DMS79 (cell line): ENCODE measurements around the gene TMEM9.
"Not testable (repeated sequence)": the region's sequence is repeated elsewhere in the genome, so short reads cannot be mapped to it uniquely, and the experiment has no call there.

Experiments used
- DNase-seq: peaks from one replicate; lab custom pipeline; 2025; lab: John Stamatoyannopoulos, UW

Gene TMEM9

DNA sequence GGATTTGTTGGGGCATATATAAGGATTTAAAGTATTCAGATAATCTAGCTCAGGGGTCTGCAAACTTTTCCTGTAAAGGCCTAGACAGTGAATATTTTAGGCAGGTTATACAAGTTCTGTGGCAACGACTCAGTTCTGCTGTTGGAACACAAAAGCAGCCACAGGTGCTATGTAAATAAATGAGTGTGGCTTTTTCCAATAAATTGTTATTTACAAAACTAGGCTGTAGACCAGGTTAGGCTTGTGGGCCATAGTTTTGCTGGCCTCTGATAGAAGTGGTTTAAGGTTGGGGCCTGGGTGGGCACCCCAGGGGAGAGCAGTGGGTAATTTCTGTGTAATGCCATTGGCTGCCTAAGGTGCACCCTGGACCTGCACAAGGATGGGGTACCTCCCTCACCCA, 19.5 kb upstream of the TMEM9 start:
- no peak for DNase-seq

DNA sequence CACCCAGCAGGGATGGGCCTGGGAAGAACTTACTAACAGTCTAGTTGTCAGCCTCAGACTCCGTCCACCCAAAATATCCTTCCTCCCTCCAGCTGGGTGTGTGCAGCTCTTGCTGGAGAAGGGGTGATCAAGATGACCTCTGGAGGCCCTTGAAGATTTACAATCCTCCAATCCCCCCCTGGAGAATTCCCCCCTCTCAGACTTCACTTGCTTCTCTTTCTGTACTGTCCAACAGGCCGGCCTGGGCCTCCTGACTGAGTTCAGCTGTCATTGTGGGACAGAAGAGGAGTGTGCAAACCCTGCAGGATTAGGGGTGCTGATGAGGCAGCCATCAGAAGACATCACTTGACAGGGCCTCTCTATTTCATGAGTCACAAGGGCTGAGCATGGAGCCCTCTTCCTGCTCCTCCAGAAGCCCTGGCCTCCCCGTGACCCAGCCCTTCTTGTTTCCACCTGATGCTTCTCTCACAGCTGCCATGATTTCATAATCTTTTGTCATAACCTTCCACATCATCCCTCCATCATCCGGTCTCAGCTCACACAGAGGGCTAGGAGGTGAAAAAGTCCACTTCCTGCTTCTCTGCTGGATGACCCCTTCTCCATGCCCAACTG, 18.8 kb upstream of the TMEM9 start:
- no peak for DNase-seq

DNA sequence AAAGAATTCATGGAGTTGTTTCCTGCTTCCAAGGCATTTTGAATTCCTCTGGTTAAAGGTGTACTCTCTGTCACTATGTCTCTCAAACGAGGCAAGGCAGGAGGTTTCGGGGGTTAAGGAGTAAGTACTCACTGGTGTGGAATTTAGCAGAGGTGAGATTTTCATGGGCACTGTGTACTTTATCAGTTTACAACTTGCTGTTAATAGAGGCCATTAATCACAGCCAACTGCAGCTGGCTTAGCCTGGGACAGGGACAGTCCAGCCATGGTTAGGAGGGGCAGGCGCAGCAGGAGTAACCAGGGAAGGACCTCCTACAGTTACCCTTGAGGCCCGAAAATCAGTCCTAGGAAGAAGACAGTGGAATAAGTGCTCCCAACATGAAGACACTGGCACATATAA, 18.1 kb upstream of the TMEM9 start:
- no peak for DNase-seq

DNA sequence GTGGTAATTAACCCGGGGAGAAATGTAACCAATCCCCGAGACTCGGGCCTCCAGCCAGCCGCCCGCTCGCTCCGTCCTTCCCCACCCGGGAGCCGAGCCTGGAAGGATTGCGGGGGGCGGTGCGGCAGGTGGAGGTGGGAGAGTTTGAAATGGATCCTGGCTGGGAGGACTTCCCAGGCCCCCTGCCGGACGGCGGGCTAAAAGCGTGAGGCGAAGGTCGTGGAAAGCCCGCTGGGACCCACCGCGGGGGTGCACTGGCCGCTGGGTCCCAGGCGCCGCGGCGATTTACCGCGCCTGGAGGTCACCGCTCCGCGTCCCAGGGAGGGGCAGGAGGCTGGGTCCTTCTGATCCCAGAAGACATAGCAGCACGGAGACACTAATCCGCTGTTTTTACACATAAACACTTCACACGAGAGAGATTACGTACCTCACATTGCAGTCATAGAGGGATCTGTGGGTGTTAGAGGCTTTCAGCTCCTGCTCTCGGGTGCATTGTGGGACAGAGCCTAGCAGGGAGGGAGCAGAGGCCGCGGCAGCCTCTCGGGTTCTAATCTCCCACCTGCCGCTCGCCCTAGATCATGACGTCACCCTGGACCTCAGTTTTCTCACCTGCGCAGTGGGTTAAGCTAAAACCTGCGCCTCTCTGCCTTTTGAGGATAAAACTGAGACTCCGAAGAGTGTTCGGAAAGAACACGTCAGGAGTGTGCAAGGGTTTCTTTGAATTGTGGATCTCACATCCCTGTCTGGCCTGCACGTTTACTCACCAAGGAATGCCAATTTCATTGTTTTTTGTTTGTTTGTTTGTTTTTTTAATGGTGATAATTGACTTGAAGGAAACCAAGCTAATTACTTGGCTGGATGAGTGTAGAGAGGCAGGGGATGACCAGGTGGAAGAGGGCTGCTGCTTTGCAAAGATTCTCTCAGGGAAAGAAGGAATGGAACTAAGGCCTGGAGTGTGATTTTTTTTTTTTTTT, 17.1 kb upstream of the TMEM9 start:
- DNase-seq = peak; percentile 29

DNA sequence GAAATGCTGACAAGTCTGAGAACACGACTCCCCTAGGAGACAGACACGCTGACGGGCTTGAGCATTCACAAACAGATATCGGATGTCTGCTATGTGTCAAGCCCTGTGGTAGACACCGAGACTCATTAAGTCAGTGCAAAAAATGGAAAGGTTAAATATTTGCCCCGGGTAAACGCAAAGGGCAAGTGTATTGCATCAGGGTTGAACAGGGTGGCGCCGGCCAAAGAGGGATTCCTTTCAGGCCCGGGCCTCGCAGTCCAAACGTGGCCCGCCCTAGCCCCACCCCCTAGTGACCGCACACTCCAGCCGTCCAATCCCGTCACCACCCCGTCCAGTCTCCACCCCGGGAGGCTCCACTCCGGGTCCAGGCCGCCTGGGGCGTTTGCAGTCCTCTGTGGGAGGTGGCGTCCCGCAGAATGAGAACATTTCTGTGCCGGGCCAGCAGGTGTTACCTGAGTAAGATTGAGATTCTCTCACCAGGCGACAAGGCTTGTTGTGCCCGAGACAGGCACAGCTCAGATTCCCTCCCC, 16.3 kb upstream of the TMEM9 start:
- DNase-seq = peak; percentile 62

DNA sequence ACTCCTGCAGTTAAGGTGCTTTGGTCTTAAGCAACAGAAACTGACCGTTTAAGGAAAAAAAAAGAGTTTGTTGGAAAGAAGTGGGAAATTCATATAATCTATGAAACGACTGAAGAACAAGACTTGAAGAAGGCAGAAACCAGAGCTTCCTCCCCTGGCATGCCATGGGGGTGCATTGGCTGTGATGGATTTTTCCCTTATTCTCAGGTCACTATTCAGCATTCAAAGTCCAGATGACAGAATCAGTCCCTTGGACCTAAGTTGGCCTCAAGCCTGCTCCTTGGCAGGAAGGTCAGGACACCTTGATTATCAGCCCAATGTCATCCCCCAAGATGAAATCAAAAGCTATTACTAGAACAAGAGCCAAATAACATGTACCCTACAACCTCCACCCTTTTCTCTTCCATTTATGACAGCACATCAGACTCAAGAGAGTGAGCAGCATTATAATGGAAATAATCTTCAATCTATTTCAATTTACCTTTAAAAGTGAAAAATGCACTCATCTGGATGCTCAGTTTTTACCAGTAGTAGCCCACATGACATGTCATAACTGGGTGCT, 15.8 kb upstream of the TMEM9 start:
- DNase-seq = no peak

DNA sequence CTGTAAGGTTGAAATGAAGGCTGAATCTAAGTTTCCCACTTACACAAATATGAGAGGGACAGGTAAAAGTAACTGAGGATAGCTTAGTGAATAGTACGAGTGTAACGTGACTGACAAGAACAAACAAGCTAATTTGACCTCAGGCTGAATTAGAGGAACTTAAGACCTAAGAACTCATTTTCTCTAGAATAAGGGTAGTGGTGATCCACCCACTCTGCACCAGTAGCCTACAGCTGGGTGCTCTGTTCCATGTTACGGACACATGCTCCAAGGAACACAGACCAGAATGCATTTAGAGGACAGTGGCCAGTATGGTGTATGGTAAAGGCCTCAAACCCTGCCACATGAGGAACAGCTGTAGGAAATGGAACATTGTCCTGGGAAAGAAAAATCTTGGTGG, 14.9 kb upstream of the TMEM9 start:
- no peak for DNase-seq

DNA sequence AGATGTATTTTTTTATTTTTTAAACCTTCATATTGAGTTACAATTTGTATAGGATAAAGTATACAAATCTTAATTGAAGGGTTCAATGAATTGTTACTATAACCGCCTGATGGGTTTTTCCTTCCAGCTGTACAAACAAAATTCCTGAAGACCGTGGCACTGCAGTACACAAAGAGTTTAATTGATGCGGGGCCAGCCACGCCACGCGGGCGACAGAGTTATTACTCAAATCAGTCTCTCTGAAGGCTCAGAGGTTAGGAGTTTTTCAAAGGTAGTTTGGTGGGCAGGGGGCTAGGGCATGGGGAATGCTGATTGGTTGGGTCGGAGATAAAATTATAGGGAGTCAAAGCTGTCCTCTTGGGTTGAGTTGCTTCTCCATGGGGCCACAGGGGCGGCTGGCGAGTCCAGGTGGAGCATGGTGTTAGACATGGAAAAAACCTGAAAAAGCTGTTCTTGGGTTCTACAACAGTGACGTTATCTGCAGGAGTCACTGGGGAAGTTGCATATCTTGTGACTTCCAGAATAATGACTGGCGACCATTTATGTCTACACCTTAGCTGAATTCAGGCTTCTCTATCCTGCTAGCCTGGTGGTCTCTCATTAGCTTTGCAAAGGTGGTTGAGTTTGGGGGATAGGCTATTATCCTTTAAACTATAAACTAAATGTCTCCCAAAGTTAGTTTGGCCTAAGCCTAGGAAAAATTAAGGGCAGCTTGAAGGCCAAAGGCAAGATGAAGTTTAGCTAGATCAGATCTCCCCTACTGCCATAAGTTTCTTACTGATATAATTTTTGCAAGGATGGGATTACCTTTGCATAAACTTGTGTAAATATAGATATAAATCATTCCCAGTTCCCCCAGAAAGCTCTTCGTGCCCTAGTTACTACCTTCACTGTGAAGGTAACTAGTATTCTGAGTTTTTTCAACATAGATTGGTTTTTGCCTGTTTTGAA, 13.0 kb upstream of the TMEM9 start:
- no peak for DNase-seq

DNA sequence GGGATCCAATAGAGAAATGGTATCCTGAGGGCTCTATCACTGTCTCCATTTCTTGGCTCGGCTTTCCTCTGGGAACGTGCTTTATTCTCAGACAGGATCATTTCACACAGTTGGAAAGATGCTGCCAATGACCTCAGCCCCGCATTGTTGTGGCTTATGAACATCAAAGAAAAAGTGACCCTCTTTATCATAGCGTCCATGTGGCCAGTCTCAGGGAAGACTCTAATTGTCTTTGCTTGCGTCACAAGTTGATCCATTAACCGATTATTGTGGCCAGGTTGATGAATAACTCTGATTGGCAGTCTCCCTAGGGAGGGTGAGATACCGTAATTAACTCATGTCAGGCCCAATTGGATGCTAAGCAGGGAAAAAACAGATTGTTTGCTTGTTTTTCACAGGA, 10.4 kb upstream of the TMEM9 start:
- DNase-seq = no peak

DNA sequence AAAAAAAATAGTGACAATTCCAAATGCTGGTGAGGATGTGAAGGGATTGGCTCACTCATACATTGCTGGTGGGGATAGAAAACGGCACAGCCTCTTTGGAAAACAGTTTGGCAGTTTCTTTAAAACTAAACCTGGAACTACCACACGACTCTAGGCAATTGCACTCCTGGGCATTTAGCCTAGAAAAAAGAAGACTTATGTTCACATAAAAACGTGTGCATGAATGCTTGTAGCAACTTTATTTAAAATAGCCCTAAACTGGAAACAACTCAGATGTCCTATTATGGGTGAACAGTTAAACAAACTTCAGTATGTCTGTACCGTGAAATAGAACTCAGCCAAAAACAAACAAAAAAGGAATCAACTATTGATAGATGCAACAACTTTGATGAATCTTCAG, 9.4 kb upstream of the TMEM9 start:
- DNase-seq = no peak

DNA sequence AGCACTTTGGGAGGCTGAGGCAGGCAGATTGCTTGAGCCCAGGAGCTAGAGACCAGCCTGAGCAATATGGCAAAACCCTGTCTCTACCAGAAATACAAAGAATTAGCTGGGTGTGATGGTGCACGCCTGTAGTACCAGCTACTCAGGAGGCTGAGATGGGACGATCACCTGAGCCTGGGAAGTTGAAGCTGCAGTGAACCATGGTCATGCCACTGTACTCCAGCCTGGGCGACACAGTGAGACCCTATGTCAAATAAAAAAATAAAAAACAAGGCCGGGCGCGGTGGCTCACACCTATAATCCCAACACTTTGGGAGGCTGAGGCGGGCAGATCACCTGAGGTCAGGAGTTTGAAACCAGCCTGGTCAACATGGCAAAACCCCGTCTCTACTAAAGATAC, 8.8 kb upstream of the TMEM9 start:
- DNase-seq = not testable (repeated sequence)

DNA sequence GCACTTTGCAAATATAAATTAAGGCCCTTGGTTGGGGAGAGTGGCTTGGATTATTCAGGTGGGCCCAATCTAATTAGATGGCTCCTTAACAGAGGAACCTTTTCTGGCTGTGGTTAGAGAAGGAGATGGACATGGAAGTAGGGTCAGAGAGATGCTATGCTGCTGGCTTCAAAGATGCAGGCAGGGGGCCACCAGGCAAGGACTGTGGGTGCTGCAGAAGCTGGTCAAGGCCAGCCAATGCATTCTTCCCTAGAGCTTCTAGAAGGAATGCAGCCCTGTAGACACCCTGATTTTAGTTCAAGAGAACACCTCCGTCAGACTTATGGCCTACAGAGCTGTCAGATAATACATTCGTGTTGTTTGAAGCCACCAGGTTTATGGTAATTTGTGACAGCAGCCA, 3.7 kb upstream of the TMEM9 start:
- no peak for DNase-seq

DNA sequence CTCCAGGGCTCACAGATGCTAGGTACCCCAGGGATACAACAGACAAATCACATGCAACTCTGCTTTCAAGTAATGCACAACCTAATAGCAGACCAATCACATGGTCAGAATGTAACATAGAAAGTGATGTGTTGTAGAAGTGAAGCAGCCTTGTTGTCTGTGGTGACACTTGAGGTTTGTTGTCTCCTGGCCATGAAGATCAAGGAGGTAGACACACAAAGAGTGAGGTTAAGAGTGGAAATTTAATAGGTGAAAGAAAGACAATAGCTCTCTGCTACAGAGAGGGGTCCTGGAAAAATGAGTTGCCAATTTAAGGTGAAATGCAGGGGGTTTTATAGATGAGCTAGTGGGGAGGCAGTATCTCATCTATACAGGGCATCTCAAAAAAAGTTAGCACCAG, 2.5 kb upstream of the TMEM9 start:
- no peak for DNase-seq

DNA sequence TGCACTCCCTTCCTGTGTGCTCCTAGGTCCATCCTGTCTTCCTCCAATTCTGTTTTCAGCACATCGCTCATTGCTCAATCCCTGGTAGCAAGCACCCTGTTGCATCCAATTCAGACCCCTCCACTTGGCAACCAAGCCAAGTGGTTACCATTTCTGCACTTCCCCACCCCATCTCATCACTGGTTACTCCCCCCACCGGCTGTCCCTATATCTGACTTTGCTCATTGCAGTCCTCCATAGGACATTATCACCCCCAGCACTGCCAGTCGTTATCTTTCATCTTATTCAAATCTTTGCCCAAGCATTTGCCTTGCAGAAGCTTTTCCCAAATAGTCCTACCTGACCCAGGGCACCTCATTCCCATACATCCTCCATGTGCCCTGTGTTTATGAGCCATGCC, 2.1 kb upstream of the TMEM9 start:
- DNase-seq = no peak

DNA sequence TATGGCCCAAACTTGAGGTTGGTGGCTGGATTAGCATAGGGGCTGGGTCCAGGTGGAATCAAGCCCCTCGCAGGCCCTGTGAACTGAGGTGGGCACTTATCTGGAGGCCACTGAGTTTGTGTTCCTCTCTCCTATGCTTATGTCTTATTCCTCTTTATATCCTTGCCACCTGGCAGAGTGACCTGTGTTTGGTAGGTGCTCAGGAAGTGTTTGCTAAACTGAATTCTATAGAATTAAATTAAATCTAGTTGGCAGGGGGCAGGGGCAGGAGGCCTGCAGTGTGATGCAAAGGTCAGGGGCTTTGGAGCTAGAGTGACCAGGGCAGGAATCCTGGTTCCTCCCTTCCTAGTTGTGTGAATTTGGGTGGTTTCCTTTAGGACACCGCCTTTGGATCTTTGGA, 1.1 kb upstream of the TMEM9 start:
- no peak for DNase-seq

DNA sequence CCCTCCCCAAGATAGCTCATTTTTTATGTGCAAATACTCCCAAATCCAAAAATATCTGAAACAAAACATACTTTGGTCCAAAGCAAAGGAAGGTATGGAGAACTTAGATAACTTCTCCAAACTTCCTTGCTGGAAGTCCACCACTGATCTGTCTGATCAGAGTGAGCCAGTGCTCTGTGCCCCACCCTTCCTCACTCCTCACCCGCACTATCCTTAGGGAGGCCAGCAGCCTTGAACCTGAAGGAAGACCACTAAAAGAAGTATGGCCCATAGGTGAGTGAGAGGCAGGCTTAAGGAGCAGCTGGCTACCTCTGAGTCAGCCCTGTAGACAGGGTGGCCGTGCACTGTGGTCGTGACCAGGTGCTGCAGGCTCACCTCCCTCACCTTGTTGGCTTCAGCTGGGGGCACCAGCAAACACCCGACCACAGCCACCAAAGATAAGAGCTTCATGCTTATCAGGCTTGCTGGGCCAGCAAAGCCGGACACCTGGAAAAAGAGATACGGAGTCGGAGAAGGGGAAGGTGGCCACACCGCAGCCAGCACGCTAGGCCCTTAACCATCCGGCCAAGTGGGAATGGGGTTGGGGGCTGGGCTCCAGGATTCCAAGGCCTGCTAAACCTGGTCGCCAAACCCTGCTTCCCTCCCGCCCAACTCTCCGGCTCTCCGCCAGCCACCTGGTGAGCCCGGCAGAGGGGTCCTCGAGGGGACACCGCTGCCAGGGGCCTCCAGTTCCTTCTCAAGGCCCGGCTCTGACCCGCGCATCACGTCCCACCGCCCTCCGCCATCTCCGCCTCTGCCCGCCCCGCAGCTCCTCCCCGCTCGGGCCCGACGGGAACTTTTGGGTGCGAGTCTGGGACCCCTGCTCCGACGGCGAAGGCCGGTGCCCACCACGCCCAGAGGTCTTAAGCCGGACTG, 543 bp downstream of the TMEM9 start:
- no peak for DNase-seq

DNA sequence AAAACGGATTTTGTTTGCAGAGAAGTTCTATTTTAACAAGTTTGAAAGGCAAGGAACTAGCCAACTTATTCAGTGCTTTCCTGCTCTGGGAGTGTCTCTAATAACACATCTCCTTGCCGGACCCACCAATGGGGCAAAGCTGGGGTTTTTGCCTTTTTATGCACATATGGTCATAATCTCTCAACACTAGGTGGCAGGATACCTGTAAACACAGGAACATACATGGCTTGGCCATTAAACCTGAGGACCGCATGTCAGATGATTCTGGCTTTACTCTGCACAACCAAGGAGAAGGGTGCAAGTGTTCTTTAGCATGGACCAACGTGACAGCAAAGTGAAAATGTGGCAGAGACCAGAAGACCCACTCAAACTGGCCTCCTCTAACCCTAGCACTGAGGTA, 4.9 kb downstream of the TMEM9 start:
- DNase-seq = no peak

DNA sequence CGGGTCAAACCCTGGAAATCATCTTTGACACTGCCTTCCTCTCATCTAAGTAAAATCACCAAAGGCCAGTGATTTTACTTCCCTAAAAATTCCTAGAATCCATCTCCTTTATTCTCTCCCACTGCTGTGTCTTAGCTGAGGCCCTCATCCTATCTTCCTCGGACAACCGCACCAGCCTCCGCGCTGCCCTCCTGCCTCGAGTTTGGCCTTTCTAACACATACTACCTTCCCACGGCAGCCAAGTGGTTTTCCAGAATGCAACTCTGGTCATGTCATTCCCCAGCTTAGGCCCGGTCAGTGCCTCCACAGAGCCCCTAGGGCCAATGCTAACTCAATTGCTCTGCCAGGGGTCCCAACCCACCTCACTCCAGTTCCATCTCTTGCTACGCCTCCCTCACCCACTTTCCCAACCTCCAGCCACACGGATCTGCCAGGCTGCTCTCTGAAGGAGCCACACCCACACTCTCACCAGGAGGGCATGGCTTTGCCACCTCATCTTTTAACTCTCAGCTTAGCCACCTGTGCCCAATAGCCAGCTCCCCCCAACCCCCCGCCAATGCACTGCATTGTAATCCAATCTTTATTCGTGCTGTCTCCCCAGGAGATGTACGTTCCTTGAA, 6.8 kb downstream of the TMEM9 start:
- DNase-seq = no peak

DNA sequence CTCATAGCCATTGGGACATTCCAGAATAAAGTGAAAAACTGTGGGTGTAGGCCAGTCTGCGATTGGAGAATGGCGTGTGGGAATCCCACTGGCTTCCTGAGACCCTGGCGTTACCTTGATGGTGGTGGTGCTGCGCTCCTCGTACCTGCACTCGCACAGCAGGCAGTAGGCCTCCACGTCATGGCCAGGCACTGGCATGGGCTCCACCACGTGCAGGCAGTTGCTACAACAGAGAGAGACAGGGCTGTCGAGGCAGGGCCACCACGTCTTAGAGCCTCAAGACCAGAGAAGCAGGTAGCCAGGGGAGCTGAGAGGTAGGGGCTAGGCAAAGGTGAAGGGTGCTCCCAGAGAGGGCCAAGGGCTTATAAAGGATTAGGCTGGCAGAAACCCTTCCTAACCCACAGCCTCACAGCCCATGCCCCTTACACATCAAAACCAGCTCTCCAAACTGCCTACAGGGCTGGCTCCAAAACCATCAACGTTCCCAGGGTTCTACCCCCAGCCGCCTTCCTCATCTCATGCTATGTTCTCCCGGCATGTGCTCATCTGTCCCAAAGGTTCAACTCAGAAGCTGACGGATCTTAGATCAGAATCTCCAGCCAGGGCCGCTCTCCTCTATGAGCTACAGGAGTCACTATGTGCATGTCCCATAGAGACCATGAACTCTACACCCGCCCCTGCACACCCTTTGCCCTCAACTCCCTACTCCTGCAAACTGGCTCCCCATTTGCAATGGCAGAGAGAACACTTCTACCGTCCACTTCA, 7.5 kb downstream of the TMEM9 start:
- no peak for DNase-seq

DNA sequence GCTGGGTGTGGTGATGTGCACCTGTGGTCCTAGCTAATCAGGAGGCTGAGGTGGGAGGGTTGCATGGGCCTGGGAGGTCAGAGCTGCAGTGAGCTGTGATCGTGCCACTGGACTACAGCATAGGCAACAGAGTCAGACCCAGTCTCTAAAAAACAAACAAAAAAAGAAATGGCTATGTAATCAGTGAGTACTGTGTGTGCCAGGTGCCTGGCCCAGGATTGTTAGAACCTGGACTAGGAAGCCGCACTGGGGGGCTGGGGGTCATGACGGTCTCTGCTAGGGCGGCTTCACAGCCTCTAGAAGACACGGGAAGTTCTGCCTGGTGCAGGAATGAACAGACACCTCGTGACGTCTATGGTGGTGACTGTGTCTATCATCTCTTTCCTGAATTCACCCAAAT, 8.5 kb downstream of the TMEM9 start:
- DNase-seq = no peak
